HG03432 (cell line): Measurements from ENCODE around the gene JHY.

Experiments used
- ATAC-seq: cut with Tn5 transposase; IDR thresholded peaks from one replicate; pipeline ENCODE4 v1.9.1; 2021; ENCODE audit warnings: mild to moderate bottlenecking, moderate library complexity; ENCODE audit not compliant: unreplicated experiment

JHY gene

GRCh38 chr11:122933416-122933815 is 50.9 kb downstream of the JHY start:
- no peak for ATAC-seq

- no peak for ATAC-seq
Measured at GRCh38 chr11:122937983-122938382, 55.4 kb downstream of the JHY start.

- ATAC-seq = no peak
Measured at GRCh38 chr11:122938557-122938956, 56.0 kb downstream of the JHY start.

- ATAC-seq = no peak
Measured at GRCh38 chr11:122951211-122951610, 68.7 kb downstream of the JHY start.

- ATAC-seq = no peak
Measured at GRCh38 chr11:122954455-122954854, 71.9 kb downstream of the JHY start.

- ATAC-seq = no peak
Measured at GRCh38 chr11:122963961-122964360, 81.4 kb downstream of the JHY start.

- ATAC-seq = no peak
Measured at GRCh38 chr11:122976061-122976733, 93.6 kb downstream of the JHY start.

- ATAC-seq = no peak
Measured at GRCh38 chr11:122976734-122977469, 94.3 kb downstream of the JHY start.

GRCh38 chr11:122977470-122978298 is 95.1 kb downstream of the JHY start:
- ATAC-seq = no peak

- no peak for ATAC-seq
Measured at GRCh38 chr11:122978299-122978620, 95.7 kb downstream of the JHY start.

- no peak for ATAC-seq
Measured at GRCh38 chr11:122979103-122979814, 96.7 kb downstream of the JHY start.

GRCh38 chr11:122979815-122980595 is 97.4 kb downstream of the JHY start:
- ATAC-seq = no peak

GRCh38 chr11:122981388-122982264 is 99.1 kb downstream of the JHY start, which contains the start of gene BSX:
TSS of gene BSX (minus strand) at chr11:122981834. CDS start at chr11:122981671, 163 bp downstream.
- no peak for ATAC-seq

GRCh38 chr11:122983438-122984185 is 101.1 kb downstream of the JHY start:
- ATAC-seq = no peak

GRCh38 chr11:122984186-122985011 is 101.8 kb downstream of the JHY start:
- no peak for ATAC-seq

- ATAC-seq = no peak
Measured at GRCh38 chr11:122995526-122995925, 113.0 kb downstream of the JHY start.

- ATAC-seq = no peak
Measured at GRCh38 chr11:122998727-122999366, 116.3 kb downstream of the JHY start.
